Measurements from ENCODE around the gene GSPT1. TPM values are rescaled to one million over a fixed set of nuclear protein-coding genes. Genes with fewer than 3 reads are reported as not detected.
A peak's percentile ranks its signal among the peaks of the same experiment; 100 is the strongest.
"Not testable (repeated sequence)": the region's sequence is repeated elsewhere in the genome, so short reads cannot be mapped to it uniquely, and the experiment has no call there.

Gene GSPT1
- total RNA-seq, 1 experiment from 2014 or later, result 173 TPM

DNA sequence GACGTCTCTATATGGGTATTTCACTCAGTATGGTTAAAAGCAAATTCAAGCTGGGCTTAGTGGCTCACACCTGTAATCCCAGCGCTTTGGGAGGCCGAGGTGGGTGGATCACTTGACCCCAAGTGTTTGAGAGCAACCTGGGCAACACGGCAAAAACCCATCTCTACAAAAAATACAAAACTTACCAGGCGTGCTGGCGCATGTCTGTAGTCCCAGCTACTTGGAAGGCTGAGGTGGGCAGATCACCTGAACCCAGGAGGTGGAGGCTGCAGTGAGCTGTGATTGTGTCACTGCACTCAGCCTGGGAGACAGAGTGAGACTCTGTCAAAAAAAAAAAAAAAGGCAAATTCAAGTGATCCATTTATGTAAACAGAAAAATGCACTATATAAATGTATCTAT lies 48.0 kb upstream of the GSPT1 start:
- H3K79me2 ChIP-seq (ENCODE audit: insufficient read depth, low read length), result no peaks in the 10 kb centered on the region
- WGBS (ENCODE audit: extremely low coverage, insufficient read length, low lambda C conversion rate), result no CpG with 5 or more reads among the region's 6 CpGs
- TF ChIP-seq, protein P1, sequence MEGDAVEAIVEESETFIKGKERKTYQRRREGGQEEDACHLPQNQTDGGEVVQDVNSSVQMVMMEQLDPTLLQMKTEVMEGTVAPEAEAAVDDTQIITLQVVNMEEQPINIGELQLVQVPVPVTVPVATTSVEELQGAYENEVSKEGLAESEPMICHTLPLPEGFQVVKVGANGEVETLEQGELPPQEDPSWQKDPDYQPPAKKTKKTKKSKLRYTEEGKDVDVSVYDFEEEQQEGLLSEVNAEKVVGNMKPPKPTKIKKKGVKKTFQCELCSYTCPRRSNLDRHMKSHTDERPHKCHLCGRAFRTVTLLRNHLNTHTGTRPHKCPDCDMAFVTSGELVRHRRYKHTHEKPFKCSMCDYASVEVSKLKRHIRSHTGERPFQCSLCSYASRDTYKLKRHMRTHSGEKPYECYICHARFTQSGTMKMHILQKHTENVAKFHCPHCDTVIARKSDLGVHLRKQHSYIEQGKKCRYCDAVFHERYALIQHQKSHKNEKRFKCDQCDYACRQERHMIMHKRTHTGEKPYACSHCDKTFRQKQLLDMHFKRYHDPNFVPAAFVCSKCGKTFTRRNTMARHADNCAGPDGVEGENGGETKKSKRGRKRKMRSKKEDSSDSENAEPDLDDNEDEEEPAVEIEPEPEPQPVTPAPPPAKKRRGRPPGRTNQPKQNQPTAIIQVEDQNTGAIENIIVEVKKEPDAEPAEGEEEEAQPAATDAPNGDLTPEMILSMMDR (conservative IDR thresholded peaks at IDR 0.05), result no peak

DNA sequence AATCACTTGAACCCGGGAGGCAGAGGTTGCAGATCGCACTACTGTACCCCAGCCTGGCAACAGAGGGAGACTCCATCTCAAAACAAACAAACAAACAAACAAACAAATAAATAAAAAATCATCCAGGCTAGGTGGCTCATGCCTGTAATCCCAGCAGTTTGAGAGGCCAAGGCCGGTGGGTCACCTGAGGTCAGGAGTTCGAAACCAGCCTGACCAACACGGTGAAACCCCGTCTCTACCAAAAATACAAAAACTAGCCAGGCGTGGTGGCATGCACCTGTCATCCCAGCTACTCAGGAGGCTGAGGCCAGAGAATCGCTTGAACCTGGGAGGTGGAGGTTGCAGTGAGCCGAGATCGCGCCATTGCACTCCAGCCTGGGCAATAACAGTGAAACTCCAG lies 47.2 kb upstream of the GSPT1 start:
- not testable (repeated sequence) for H3K79me1 ChIP-seq (ENCODE audit: insufficient read depth, low read depth, low read length, poor library complexity, severe bottlenecking); H4K91ac ChIP-seq (ENCODE audit: insufficient read length, low read depth, low read length); H3T11ph ChIP-seq (ENCODE audit: low read length); H3K27me3 ChIP-seq (ENCODE audit: insufficient read depth, low read length); H3K9me3 ChIP-seq (ENCODE audit: control insufficient read depth, low read depth, low read length); H3K23me2 ChIP-seq (ENCODE audit: insufficient read length, low read depth, low read length, poor library complexity, severe bottlenecking); H3K36me3 Mint-ChIP-seq (ENCODE audit: insufficient read depth in 1 of 3, low read depth in 3 of 3); H3K56ac ChIP-seq (ENCODE audit: insufficient read length, low read depth, low read length); H4K5ac ChIP-seq (ENCODE audit: insufficient read length, low read depth, low read length); H4K8ac ChIP-seq (replicated peaks; ENCODE audit: insufficient read length, low read depth, low read length); H2AK5ac ChIP-seq (ENCODE audit: insufficient read length, low read length); H3K9me3 Mint-ChIP-seq; H3K4me2 ChIP-seq (ENCODE audit: insufficient read depth, insufficient read length, low read length); H3K4me3 Mint-ChIP-seq; H4K20me1 ChIP-seq (ENCODE audit: control insufficient read depth, insufficient read depth, insufficient read length); H3K18ac ChIP-seq (ENCODE audit: insufficient read length, low read depth, low read length); H3K27me3 Mint-ChIP-seq (ENCODE audit: low read depth); H2BK5ac ChIP-seq (ENCODE audit: insufficient read length, low read length); H3K23ac ChIP-seq (ENCODE audit: insufficient read length, low read depth, low read length); H2BK120ac ChIP-seq (ENCODE audit: low read depth, low read length, poor library complexity, severe bottlenecking); H3K4me1 ChIP-seq (ENCODE audit: insufficient read depth, low read length); H3K4me1 Mint-ChIP-seq; H3K27ac ChIP-seq (ENCODE audit: insufficient read length, low read depth, low read length); H2BK20ac ChIP-seq (ENCODE audit: low read depth, low read length, poor library complexity, severe bottlenecking); H3K79me2 ChIP-seq (ENCODE audit: insufficient read depth, low read length); H3K14ac ChIP-seq (ENCODE audit: insufficient read depth, low read length); H3K4ac ChIP-seq (ENCODE audit: low read depth, low read length); H2AFZ ChIP-seq (ENCODE audit: low read length); DNase-seq; H2BK12ac ChIP-seq (ENCODE audit: insufficient read length, low read depth, low read length); H3K9ac ChIP-seq (ENCODE audit: extremely low read depth, insufficient read length, low read length); H2BK15ac ChIP-seq (ENCODE audit: low read depth, low read length)
- no CpG with 5 or more reads among the region's 11 CpGs for WGBS (ENCODE audit: extremely low coverage, insufficient read length, low lambda C conversion rate)
- H3K27ac Mint-ChIP-seq, result peak overlapping the region in 1 of 3 experiments; percentile 62; a peak in 1 of 7 replicates

More for the DNA sequence above, 48.0 kb upstream of the GSPT1 start:
- H3K18ac ChIP-seq (ENCODE audit: insufficient read length, low read depth, low read length), result no peak overlapping the region
- H3K27me3 Mint-ChIP-seq (ENCODE audit: low read depth), result no peaks in the 10 kb centered on the region
- H3K23ac ChIP-seq (ENCODE audit: insufficient read length, low read depth, low read length), result no peak overlapping the region
- no peaks in the 10 kb centered on the region for H3K23me2 ChIP-seq (ENCODE audit: insufficient read length, low read depth, low read length, poor library complexity, severe bottlenecking)
- H2AK5ac ChIP-seq (ENCODE audit: insufficient read length, low read length), result no peak overlapping the region
- no peak overlapping the region for H3K4me2 ChIP-seq (ENCODE audit: insufficient read depth, insufficient read length, low read length)
- H2BK15ac ChIP-seq (ENCODE audit: low read depth, low read length), result no peak overlapping the region
- H2BK5ac ChIP-seq (ENCODE audit: insufficient read length, low read length), result no peak overlapping the region
- H3K27me3 ChIP-seq (ENCODE audit: insufficient read depth, low read length), result no peaks in the 10 kb centered on the region
- no peak overlapping the region for H3K56ac ChIP-seq (ENCODE audit: insufficient read length, low read depth, low read length)
- no peak overlapping the region for H2AFZ ChIP-seq (ENCODE audit: low read length)
- H3K36me3 Mint-ChIP-seq (ENCODE audit: insufficient read depth in 1 of 3, low read depth in 3 of 3), result no peaks in the 10 kb centered on the region
- no peak for DNase-seq
- H3T11ph ChIP-seq (ENCODE audit: low read length), result no peak overlapping the region
- H3K4me1 ChIP-seq (ENCODE audit: insufficient read depth, low read length), result no peaks in the 10 kb centered on the region
- no peak overlapping the region for H3K9ac ChIP-seq (ENCODE audit: extremely low read depth, insufficient read length, low read length)
- H3K4ac ChIP-seq (ENCODE audit: low read depth, low read length), result no peak overlapping the region
- no peak overlapping the region for H2BK120ac ChIP-seq (ENCODE audit: low read depth, low read length, poor library complexity, severe bottlenecking)
- H2BK20ac ChIP-seq (ENCODE audit: low read depth, low read length, poor library complexity, severe bottlenecking), result peak overlapping the region; percentile 60
- no peak overlapping the region for H3K4me3 Mint-ChIP-seq
- H3K79me1 ChIP-seq (ENCODE audit: insufficient read depth, low read depth, low read length, poor library complexity, severe bottlenecking), result no peaks in the 10 kb centered on the region
- no peaks in the 10 kb centered on the region for H3K4me1 Mint-ChIP-seq
- no peak overlapping the region for H4K91ac ChIP-seq (ENCODE audit: insufficient read length, low read depth, low read length)
- H3K9me3 ChIP-seq (ENCODE audit: control insufficient read depth, low read depth, low read length), result no peaks in the 10 kb centered on the region
- H3K14ac ChIP-seq (ENCODE audit: insufficient read depth, low read length), result no peak overlapping the region
- H3K27ac ChIP-seq (ENCODE audit: insufficient read length, low read depth, low read length), result no peak overlapping the region
- H2BK12ac ChIP-seq (ENCODE audit: insufficient read length, low read depth, low read length), result no peak overlapping the region
- H3K9me3 Mint-ChIP-seq, result no peaks in the 10 kb centered on the region
- H3K27ac Mint-ChIP-seq, result no peak overlapping the region; a peak in 1 of 7 replicates
- H4K8ac ChIP-seq (replicated peaks; ENCODE audit: insufficient read length, low read depth, low read length), result no peak overlapping the region
- H4K5ac ChIP-seq (ENCODE audit: insufficient read length, low read depth, low read length), result no peak overlapping the region
- no peaks in the 10 kb centered on the region for H4K20me1 ChIP-seq (ENCODE audit: control insufficient read depth, insufficient read depth, insufficient read length)
